Gastroesophageal sphincter (tissue), 3 donors: ENCODE results near the gene OR14A16.

Experiments
- CTCF ChIP-seq, 4 experiments: fragments of 200-600 bp in 2 of 4; fragments of 450-650 bp in 2 of 4; sonication (generic) in 1 of 4; IDR thresholded peaks; one replicate each; pipeline ENCODE4 v1.5.1; 2017 to 2019; ENCODE audit warnings: antibody characterized with exemption in 4 of 4, mild to moderate bottlenecking in 2 of 4, moderate library complexity in 2 of 4
- POLR2A ChIP-seq, 2 donors: fragments of 450-650 bp; IDR thresholded peaks; one replicate each; pipeline ENCODE4 v1.6.1; 2017; ENCODE audit warnings: antibody characterized with exemption in 2 of 2, mild to moderate bottlenecking in 2 of 2, moderate library complexity in 1 of 2
- POLR2AphosphoS5 ChIP-seq: sonication (generic); formaldehyde crosslinking; IDR thresholded peaks from one replicate; pipeline ENCODE4 v1.6.1; 2017; ENCODE audit warnings: antibody characterized with exemption

- TF ChIP-seq CTCF (IDR thresholded peaks at IDR 0.05) (no peak), POLR2AphosphoS5 (no peak), POLR2A (IDR thresholded peaks at IDR 0.05) (no peak)
Observed at GRCh38 chr1:247824023-247824422, at the start of gene OR14A16.
